HG03060 (cell line): ENCODE results near the gene DNAJC19.

Experiments
- ATAC-seq: cut with Tn5 transposase; IDR thresholded peaks from one replicate; pipeline ENCODE4 v1.9.1; 2021; ENCODE audit warnings: low read depth, moderate number of reproducible peaks; ENCODE audit not compliant: unreplicated experiment

DNAJC19 gene

DNA sequence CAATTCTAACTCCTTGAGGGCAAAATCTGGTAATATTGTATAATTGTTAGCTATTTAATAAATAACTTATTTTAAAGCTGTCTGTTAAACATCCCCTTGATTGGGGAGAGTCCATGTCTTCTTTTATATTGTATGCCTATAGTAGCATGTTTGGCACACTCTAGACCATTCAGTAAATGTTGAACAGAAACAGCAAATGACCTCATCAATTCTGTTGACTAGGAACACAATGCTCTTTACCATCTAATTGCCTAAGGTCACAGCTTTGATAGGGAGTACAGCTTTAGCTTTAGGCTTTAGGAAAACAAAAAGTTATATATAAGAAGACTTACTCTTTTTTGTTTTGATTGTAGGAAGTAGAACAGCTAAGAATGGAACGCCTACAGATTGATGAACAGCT, 27.0 kb downstream of the DNAJC19 start:
- no peak for ATAC-seq

DNA sequence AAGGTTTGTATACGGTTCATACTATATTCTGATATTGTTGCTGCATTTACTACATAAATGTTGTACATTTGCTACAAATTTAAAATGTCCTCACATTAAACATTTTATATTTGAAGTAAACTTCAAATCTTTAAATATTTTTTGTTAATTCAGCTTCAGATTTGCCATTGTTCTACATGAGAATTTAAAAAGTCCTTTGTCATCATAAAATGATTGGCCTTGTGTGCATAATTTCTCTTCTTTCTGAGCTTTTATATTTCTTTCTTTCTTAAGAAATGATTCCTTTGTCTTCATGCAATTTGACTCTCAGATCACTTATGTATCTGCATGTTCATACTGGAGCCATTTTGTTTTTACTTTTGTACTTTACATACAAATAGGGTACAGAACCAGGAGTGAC, 28.0 kb downstream of the DNAJC19 start:
- ATAC-seq, result no peak

DNA sequence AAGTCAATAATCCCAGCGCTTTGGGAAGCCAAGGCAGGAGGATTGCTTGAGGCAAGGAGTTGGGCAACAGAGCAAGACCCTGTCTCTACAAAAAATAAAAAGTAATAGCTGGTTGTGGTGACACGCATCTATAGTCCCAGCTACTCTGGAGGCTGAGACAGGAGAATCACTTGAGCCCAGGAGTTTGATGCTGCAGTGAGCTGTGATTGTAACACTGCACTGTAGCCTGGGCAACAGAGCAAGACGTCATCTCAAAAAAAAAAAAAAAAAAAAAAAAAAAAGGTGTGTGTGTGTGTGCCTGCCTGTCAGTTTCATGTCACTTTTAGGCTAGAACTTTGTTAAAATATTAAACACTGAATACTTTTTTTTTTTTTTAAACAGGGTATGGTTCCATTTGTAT, 28.4 kb downstream of the DNAJC19 start:
- no peak for ATAC-seq

DNA sequence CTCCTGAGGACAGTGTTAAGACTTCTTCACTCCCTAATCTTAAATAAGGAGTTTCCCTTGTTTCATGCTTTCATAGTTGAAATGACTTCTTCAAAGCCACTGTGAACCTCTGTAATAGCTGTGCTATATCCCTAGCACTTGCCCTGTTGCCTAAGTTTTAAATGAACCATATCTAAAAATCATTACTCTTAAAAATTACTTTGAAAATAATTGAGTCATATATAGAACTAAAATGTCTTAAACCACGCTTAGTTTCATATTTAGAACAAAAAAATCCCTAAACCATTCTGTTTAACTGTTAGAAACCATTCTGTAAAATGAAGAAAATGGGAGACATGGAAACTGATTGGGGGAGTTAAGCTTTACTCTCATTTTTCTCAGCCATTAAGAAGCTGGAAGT, 29.8 kb downstream of the DNAJC19 start:
- ATAC-seq, result no peak

DNA sequence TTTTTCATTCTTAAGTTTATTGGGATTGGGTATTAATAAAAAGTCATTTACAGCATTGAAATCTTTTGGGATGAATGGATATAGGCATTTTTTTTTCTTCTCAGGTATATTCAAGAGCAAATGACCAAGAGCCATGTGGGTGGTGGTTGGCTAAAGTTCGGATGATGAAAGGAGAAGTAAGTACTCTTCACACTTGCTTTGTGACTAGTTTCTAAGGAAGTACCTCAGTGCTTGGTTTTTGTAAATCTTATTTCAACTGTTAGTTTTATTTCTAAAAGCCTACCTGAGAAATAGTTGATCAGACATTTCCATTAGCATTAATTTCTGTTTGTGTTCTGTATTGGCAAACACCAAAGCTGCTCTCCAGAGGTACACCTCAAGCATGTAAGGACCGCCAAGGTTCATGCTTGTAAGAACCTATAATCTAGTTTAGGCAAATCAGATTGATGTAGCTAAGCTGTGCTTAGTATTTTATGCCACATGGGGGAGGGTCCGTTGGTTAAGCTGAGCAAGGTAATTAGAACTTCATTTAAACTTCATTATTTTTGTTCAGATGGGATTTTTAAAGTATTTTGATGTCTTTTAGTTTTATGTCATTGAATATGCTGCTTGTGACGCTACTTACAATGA, 41.7 kb downstream of the DNAJC19 start:
- ATAC-seq, result peak; percentile 79

DNA sequence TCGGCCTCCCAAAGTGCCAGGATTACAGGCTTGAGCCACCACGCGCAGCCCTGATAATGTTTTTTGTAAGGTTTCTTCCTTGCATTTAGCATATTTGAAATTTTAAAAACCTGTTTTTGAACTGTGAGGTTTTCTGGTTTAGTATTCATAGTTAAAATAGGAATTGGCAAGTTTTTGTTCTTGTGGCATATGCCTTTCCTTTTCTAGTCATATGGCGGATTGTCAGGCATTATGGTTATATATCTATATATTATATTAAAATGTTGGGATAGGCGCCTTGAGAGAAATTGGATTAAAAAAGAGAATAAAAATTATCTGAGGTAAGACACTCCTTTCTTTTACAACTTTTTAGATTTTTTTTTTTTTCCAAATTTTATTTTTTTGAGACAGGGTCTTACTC, 48.7 kb downstream of the DNAJC19 start:
- ATAC-seq, result no peak

DNA sequence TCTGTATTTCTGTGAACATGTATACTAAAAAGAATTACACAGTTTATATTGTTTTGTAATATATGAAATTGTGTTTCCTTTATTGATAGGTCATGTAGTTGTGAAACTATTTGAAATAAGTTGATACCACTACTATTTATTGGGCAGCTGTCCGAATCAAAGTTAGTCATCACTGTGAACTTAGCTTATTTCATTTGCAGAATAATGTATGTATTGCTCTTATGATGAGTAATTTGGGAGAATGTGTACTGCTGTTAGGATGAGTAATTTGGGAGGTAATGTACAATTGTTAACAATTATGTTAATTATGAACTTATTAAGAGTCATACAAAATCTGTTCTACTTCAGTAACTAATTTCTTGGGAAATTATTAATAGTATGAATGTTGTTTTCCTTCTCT, 54.9 kb downstream of the DNAJC19 start:
- ATAC-seq, result no peak
